Mammary epithelial cell (primary cell): ENCODE measurements around the gene RAB38.

Experiments used
- EZH2 ChIP-seq: IDR thresholded peaks from 2 replicates; pipeline ENCODE4 v1.6.1; 2012; ENCODE audit warnings: low read length, inconsistent platforms, borderline replicate concordance
- TF ChIP-seq, protein P1 (sequence below), 2 donors: IDR thresholded peaks in 1 of 2; conservative IDR thresholded peaks in 1 of 2; 2 replicates each; pipeline ENCODE4 v1.5.1; 2011 to 2012; ENCODE audit warnings: inconsistent platforms in 2 of 2, low read length in 2 of 2, mild to moderate bottlenecking in 2 of 2, control low read depth in 1 of 2, low read depth in 1 of 2; ENCODE audit not compliant: insufficient read depth in 1 of 2; ENCODE audit errors: extremely low read depth in 1 of 2

GRCh38 chr11:88087337-88087736, 87.9 kb downstream of the RAB38 start:
- TF ChIP-seq, protein P1, sequence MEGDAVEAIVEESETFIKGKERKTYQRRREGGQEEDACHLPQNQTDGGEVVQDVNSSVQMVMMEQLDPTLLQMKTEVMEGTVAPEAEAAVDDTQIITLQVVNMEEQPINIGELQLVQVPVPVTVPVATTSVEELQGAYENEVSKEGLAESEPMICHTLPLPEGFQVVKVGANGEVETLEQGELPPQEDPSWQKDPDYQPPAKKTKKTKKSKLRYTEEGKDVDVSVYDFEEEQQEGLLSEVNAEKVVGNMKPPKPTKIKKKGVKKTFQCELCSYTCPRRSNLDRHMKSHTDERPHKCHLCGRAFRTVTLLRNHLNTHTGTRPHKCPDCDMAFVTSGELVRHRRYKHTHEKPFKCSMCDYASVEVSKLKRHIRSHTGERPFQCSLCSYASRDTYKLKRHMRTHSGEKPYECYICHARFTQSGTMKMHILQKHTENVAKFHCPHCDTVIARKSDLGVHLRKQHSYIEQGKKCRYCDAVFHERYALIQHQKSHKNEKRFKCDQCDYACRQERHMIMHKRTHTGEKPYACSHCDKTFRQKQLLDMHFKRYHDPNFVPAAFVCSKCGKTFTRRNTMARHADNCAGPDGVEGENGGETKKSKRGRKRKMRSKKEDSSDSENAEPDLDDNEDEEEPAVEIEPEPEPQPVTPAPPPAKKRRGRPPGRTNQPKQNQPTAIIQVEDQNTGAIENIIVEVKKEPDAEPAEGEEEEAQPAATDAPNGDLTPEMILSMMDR (conservative IDR thresholded peaks at IDR 0.05 in 1 of 2, IDR thresholded peaks at IDR 0.05 in 1 of 2; ENCODE audit: extremely low read depth in 1 of 2, insufficient read depth in 1 of 2, low read depth in 1 of 2, low read length in 2 of 2): no peak
- TF ChIP-seq EZH2: no peak
